Activated naive CD4-positive, alpha-beta T cell (primary cell): ENCODE results near the gene ADAMTS12.

ENCODE experiments used
- DNase-seq, 4 experiments: peaks; one replicate each; lab custom pipeline; 2025; lab: John Stamatoyannopoulos, UW

The ADAMTS12 gene

DNA sequence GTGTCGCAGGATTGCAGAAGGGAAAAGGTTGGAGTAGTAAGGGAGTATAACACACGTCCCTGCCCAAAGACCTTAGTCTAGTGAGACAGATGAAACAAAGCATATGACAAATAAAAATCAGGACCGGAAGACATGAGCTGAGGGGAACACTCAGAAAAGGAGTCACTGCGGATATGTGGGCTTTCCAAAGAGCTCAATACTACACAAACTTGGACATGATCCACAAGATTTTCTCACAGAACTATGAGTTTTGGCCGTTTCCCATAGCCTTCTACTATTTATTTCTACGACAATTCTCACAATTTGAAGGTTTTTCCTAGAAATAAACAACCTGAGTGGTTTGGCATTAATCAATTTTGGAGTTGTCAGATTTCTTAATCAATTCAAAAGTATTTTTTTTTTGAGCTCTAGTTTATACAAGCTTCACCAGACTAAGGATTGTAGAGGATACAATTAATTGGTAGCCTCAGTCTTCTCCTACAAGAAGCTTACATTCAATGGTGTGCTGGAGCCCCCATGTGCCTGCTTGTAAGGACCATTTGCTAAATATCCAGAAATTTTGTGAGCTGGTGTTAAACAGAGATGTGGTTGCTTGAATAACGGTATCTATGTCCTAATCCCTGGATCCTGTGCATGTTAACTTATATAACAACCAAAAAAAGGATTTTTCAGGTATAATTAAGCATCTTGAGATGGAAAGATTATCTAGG is 91.4 kb downstream of the ADAMTS12 start:
- DNase-seq = no peak

DNA sequence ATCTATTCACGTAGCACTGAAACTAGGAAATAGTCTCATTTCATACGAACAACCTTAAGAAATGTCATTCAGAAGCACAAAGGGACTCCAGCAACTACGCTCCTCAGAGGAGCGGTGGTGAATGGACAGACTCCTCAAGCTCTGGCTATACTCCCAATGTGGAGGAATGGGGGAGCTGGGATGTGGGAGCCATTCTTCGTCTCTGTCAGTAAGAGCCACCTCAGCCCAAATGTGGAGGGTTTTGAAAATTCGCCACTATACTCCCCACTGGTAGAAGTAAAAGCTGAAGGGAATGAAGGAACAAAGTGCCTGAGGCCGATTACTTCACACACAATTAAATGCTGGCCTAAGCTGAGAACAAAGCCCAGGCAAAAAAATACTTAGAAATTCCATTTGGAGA is 96.3 kb downstream of the ADAMTS12 start:
- DNase-seq = no peak

DNA sequence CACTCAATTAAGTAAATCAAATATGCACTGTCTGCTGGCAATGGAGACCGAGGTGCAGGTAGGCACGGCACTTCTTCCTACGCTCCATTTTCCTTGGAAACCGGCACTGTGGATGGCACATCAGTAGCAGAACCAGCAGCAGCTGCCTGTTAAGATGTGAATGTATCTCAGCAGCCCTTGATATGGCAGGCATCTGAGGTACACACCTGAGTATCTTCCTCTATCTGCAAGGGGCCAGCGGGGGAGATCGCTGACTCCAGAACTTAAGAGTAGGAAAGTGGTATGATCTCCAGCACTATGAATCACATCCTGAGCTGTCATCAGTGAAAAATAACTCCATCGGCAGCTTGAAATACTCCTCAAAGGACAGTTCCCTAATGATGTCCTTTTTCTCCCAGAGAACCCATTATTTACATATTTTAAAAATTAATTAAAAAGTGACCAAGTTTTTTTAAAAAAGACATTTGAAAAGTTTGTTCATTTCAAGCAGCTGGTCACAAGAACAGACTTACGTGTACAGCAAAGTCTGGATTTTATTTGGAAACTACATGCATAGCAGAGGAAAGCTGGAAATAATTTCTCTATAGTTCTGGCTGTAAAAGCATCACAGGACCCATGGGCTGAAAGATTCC is 97.1 kb downstream of the ADAMTS12 start:
- DNase-seq = no peak

DNA sequence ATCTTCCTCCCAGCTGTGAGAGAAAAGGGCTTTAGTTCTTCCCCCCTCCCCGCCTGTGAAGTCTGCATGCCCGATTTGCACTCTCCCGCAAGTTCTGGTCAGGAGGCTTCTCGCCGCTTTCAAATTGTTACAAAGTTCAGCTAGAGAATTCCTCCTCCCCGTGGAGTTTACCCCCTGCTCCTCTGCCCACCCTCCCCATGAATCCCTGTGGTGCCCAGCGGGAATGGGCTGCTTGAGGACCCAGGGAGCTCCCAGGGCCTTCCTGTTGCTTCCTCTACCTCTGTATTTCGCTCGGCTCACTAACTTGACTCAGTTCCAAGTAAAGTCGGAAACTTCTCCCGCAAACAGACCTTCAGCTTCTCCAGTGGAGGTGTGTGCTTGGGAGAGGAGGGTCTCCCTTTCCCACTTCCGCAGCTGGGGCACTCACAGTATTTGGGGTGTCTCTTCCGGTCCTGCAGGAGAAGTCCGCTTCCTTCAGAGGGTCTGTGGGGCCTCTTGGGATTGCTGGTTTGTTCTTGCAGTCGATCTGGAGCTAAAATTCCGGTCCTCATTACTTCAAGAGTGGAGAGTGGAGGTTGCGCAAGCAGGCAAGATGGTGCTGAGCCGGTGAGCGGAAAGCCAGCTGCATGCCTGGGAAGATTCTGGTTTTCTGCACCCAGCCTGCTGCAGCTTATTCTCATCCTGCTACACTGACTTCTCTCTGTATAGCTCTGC is 97.8 kb downstream of the ADAMTS12 start:
- DNase-seq = no peak

DNA sequence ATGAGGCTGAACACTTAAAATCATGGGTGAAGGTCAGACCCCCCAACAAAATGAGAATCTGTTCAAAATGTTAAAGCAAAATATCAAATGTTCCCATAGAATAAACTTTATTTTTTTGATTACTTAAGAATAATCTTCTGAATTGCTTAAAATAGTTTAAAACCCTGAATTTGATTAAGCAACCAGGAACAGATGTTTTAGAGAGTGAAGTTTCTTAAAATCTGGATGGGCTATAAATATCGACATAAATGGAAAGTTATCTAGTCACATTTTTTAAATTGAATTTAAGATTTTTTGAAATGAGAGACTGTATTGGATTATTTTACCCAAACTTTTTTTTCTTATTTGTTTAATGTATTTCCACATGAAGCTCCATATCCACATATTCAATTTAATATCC is 98.5 kb downstream of the ADAMTS12 start:
- DNase-seq = no peak

DNA sequence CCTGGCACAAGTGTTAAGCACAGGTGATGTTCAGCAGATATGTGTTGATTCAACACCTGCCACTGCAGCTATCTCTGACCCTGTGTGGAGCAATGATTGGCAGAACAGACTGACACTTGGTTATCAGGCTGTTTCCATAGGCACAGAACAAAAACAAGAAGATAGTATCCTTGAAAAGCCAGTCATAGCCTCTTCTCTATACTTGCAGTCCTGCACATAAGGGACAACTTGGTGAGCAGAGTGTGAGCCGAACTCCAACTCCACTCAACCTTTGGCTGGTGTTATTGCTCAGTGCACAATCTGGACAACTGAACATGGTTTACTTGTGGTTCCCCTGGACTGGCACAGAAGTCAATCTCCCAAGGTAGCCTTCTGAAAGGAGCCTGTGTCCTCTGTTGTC is 99.2 kb downstream of the ADAMTS12 start:
- no peak for DNase-seq

DNA sequence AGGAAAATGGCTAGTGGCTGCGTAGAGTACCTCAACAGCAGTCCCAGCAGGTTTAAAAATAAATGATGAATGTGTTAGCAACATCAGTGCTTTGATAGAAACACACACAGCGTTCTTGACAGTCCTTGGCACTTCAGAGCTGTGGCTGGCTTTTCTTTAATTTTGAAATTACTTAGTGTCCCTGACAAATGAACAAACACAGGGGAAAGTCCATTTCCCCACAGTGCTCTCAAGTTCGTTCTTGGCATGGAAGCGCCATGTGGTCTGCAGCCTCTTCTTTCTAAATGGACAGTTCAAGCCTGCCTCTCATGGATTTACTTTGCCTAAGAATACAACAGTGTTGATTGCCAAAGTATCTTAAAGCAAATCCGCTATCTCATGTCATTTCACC is 102.2 kb downstream of the ADAMTS12 start:
- no peak for DNase-seq

DNA sequence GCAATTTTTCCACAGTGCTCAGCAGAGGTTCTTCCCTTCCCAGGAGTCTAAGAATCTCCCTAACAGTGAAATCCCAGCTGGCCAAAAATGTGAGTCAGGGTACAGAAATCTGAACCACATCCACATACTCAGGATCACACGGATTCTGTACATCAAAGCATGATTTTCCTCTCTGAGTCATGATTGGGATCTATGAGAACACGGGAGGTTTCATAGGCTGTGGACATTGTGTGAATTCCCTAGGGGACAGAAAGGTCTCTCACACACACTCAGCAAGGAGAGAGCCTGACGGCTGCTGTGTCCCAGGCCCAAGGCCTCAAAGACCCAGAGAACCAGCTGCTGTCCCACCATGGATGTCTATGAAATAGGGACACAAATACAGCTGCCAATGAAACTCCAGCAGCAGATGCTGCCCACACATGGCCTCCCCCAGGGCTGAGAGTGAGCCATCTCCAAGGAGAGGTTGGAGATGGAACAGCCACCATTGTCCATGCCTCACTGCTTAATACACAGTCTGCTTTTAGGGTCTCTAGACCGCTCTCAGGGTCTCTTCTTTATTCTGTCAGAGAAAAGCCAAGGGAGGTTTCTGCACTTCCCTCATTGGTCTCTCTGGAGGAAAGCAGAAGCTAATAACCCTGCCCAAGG is 102.7 kb downstream of the ADAMTS12 start:
- no peak for DNase-seq

DNA sequence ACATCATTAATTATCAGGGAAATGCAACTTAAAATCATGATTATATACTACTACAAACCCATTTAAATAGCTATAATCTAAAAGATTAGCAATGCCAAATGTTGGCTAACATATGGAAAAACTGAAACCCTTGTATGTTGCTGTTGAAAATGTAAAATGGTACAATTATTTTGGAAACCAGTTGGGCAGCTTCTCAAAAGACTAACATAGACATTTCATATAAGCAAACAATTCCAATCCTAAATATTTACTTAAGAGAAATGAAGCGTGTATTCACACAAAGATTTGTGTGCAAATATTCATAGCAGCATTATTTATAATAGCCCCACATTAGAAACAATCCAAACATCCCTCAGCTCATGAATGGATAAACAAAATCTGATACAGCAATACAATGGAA is 106.2 kb downstream of the ADAMTS12 start:
- no peak for DNase-seq

DNA sequence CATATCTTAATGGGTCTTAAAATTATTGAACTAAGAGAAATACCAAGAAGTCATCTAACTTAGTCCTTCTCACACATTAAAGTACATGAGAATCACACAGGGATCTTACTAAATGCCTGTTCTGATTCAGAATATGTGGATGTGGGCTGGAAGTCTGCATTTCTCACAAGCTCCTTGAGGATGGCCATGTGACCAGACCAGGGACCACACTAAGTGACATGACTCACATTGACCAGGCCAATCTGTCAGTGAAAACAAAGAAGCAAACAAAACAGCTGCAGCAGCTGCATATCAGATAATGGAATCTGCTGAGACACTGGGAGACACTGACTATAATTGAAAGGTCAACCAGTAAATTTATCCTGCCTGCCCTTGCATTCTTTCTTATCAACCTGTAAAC is 110.5 kb downstream of the ADAMTS12 start:
- no peak for DNase-seq

DNA sequence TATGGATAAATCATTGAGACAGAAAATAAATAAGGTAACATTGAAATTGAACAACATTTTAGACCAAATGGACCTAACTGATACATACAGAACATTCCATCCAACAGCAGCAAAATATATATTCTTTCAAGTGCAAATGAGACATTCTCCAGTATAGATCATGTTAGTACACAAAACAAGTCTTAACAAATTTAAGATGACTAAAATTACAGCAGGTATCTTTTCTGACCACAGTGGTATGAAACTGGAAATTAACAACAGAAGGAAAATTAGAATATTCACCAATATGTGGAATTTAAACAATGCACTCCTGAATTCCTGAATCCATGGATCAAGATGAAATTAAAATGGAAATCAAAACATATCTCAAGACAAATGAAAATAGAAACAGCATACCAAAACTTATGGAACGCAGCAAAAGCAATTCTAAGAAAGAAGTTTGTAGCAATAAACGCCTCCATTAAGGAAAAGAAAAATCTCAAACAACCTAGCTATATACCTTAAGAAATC is 115.6 kb downstream of the ADAMTS12 start:
- no peak for DNase-seq

DNA sequence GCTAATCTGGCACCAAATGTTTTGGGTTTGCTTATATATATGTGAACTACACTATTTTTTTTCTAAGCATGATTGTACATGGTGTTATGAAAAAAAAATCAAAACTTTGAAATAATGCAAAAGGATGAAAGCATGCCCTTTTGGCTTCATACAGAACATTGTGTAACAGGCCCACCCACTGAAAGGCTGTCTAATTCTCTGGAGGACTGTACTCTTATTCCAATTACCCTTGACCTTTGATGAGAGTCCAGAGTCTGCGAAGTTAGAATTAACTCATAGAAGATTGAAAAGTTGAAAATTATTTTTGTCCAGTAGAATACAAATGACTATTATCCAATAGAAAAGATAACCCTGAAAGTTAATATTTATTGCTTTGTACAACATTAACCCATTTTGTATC is 117.4 kb downstream of the ADAMTS12 start:
- no peak for DNase-seq

DNA sequence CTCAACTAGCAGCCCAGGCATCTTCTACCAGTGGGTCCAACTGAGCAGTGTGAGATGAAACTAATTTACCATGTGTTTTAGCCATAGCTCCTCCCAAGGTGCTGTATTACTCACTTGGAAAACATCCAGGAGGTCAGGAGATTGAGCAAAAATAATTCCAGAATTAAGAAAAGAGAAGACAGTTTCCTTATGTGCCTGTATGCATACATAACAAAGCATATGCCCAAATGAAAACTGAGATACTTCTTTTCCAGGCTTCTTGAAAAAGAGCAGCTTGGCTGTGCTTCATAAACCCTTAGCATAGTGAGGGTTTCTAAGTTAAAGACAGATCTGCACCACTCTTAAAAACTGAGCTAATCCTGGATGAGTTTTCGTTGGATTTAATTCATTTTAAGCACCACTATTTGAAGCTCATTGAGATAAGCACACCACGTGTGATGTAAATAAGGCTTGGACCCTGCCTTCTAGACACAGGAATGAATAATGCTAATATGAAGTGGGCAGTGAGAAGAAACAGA is 119.4 kb downstream of the ADAMTS12 start:
- no peak for DNase-seq

DNA sequence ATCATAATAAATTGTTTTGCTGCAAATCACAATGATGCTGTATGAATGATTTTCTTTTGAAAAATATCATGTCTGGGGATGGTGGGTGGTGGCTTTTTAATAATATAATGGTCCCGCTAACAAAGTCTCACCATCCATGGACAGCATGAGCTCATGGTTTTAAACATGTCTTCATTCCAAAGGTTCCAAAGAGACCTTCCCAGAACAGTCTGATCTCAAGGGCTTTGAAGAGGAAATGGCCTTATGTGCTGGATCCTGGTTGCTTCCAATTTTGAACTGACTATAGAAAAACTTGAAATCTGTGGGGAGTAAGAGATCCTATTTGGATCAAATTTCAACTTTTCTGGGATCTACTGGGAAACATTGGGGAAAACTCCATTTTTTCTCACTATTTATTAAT is 121.8 kb downstream of the ADAMTS12 start:
- no peak for DNase-seq

DNA sequence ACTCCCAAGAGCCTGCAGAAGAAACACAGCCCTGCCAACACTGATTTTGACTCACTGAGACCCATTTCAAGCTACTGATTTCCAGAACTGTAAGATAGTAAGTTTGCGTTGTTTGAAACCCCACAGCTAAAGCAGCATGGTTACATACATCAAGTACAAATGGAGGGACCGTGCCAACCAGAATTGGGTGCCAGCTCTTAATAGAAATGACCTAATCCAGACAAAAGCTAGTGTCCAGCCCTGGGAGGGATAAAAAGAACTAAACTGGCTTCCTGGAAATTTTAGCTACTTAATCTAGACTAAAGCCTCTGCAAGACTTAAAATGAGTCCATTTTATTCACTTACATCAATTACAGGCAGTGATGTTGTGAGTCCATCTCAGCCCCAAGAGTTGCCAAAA is 122.6 kb downstream of the ADAMTS12 start:
- DNase-seq = no peak

DNA sequence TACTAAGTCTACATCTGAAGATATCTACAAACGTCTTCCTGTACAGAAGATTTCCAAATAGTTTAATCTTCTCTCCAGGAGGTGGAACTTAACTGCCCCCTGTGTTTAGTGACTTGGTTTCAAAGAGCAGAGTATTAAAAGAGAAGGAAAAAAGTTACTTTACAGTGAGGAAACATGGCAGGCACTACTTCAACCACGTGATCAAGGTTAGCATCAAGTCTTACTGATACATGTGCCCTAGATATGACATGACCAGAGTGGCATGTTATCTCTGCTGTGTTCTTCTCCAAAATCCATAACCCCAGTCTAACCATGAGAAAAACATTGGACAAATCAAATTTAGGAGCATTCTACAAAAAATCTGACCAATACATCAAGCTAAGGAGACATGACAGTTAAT is 125.8 kb downstream of the ADAMTS12 start:
- DNase-seq = no peak

DNA sequence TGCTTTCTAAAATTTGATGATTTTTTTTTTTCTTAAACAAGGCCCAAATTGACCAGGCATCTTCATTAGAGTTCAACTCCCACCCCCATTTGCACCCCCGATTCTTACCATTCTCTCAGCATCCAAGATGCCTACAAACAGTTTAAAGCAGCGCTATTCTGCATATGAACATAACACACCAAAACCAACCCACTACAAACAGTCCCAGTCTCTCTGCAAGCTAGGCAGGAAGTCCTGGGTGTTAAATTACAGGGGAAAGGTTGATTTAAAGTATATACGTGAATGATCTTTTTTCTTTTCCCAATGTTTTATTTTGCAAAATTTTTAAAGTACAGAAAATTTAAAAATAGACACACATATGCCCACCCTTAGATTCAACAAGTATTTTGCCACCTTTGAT is 127.0 kb downstream of the ADAMTS12 start:
- DNase-seq = no peak

DNA sequence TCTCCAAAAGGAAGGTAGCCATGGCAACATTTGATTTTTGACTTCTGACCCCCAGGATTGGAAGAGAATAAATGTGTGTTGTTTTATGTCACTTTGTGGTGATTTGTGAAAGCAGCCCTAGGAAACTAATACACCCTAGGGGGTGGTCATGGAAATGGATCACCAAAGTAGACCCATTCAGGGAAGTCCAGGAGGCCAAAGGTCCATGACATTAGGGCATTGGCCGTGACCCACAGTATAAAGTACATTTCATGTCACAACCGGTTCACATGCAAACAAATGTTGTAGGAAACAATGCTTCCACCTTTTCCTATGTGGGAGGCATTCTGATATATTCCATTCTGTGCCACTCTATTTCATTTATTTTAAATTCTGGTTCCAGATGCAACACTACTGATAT is 128.4 kb downstream of the ADAMTS12 start:
- DNase-seq = no peak

DNA sequence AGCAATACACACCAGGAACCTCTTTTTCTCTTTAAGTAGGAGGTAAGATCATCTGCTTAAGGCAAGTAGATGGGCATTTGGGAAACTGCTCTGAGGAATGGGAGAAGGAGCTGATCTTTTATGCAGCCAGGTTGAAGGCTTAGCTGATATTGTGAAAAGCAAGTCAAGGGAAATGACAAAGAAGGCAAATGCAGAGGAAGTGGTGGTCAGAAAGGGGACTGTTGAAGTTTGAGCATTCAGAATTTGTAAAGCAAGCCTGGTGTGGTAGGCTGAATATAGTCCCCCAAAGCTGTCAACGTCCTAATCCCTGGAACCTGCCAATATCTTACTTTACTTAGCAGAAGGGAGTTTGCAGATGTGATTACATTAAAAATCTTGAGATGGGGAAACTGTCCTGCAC is 128.9 kb downstream of the ADAMTS12 start:
- no peak for DNase-seq

DNA sequence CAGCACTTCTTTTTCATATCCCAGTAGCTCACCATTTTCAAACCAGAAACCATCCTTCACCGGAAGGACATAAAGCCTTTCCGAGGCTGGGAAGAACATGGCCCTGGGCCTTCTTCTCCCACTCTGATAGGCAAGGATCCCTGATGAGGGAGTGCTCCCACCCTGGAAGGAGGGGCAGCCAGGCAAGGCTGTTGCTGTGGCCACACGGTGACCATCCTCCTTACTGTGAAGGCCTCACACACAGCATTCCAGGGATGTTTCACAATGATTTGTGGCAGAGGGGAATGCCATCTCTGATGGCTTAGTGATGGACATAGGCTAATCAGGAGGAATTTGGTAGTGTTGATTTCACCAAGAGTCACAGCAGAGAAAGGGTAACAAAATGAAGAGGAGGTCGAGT is 130.7 kb downstream of the ADAMTS12 start:
- DNase-seq = no peak

DNA sequence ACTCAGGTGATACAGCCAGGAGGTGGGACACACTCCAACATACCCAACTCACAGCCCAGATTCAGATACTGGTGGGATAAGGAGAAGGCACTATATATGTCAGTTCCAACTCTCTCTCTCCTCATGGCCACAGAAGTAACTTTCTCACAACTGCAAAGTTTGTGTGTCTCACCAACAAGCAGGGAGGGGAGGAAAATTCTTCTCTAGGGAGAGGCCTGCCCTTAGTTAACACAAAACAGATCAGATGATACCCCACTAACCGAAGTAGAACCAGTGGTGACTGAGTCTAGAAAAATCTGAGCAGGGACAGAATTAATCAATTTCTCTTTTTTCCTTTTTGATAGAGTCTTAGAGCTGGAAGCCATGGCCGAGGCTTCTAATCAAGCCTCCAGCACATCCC is 133.1 kb downstream of the ADAMTS12 start:
- no peak for DNase-seq

DNA sequence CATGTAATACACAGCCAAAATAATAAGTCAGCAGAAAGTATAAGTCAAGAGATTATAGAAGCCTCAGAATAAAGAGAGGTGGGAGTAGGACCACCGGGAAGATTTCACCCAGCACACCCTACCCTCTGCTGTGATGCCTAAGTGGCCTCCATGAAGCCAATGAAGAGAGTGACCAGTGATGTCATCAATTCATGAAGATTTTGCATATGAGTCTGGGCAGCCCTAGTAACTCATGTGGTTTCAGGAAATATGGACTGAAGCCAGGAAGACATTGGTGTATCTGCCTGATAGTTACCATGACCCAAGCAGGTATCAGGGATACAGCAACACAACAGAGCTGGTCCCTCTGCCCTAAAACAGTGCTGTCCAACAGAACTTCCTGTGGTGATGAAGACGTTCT is 135.3 kb downstream of the ADAMTS12 start:
- DNase-seq = no peak

DNA sequence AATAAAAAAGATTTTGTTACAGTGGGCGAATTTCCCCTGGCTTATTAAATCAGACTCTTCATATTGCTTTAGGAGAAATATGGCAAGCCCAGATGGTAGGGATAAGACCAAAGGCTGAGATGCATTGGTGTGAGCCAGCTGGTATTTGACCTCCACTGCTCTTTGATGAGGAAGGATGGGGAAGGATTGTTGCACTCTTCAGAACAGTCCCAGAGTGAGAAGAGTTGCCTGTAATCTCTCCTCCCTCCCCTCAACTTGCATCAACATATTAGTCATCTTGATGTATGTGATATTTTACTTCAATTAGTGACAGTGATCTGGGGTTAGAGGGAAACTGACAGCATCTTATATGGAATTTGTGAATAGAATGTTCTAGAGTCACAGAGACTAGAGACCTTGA is 136.6 kb downstream of the ADAMTS12 start:
- no peak for DNase-seq
